CD8-positive, alpha-beta memory T cell (primary cell): ENCODE results near the gene SERGEF. TPM values are rescaled to one million over a fixed set of nuclear protein-coding genes. Genes with fewer than 3 reads are reported as not detected.

Source experiments
- CTCF ChIA-PET: fragments of 350-600 bp; sonication (Branson Sonifier 250); formaldehyde crosslinking; loops from one replicate; lab custom pipeline; 2021; ENCODE audit warnings: antibody characterized with exemption; lab: Charles Lee
- POLR2A ChIA-PET: fragments of 350-600 bp; sonication (Branson Sonifier 250); formaldehyde crosslinking; loops from one replicate; lab custom pipeline; 2021; ENCODE audit warnings: antibody characterized with exemption; lab: Charles Lee
- DNase-seq, 5 donors: peaks; one replicate each; pipeline versions ENCODE4 v3.0.0 to v3.0.0-alpha.2; 2020 to 2022; ENCODE audit warnings: mixed read lengths in 1 of 5
- H3K27ac ChIP-seq: one replicate; pipeline ENCODE4 v1.7.0; 2013; ENCODE audit warnings: low read depth, mild to moderate bottlenecking, low read length, moderate library complexity
- H3K27me3 ChIP-seq: 2 replicates; pipeline ENCODE4 v1.7.0; 2013; ENCODE audit warnings: low read length, mild to moderate bottlenecking; ENCODE audit not compliant: insufficient read depth, poor library complexity, severe bottlenecking
- H3K36me3 ChIP-seq: 2 replicates; pipeline ENCODE4 v1.7.0; 2013; ENCODE audit warnings: mild to moderate bottlenecking, low read length, moderate library complexity; ENCODE audit not compliant: insufficient read depth
- H3K4me1 ChIP-seq: 2 replicates; pipeline ENCODE4 v1.7.0; 2013; ENCODE audit warnings: mild to moderate bottlenecking, low read length, moderate library complexity; ENCODE audit not compliant: insufficient read depth
- H3K4me3 ChIP-seq: 2 replicates; pipeline ENCODE4 v1.7.0; 2013; ENCODE audit warnings: mild to moderate bottlenecking, low read length
- H3K9me3 ChIP-seq: 2 replicates; pipeline ENCODE4 v1.7.0; 2013; ENCODE audit warnings: mild to moderate bottlenecking, low read length
- H3K27ac Mint-ChIP-seq, 8 donors: one replicate each; pipeline ENCODE4 v1.8.0; 2020 to 2021; ENCODE audit warnings: mixed read lengths in 8 of 8, mild to moderate bottlenecking in 6 of 8, inconsistent platforms in 3 of 8, moderate library complexity in 3 of 8
- H3K27me3 Mint-ChIP-seq, 2 donors: one replicate each; pipeline ENCODE4 v1.8.0; 2020 to 2021; ENCODE audit warnings: mixed read lengths in 2 of 2, mild to moderate bottlenecking in 1 of 2, moderate library complexity in 1 of 2
- H3K36me3 Mint-ChIP-seq, 3 donors: one replicate each; pipeline ENCODE4 v1.8.0; 2020 to 2021; ENCODE audit warnings: mixed read lengths in 3 of 3, inconsistent platforms in 1 of 3, mild to moderate bottlenecking in 1 of 3
- H3K4me1 Mint-ChIP-seq, 3 donors: one replicate each; pipeline ENCODE4 v1.8.0; 2020 to 2021; ENCODE audit warnings: mixed read lengths in 3 of 3, inconsistent platforms in 1 of 3, mild to moderate bottlenecking in 1 of 3
- H3K4me3 Mint-ChIP-seq, 7 donors: one replicate each; pipeline ENCODE4 v1.8.0; 2020 to 2021; ENCODE audit warnings: mixed read lengths in 7 of 7, mild to moderate bottlenecking in 6 of 7, moderate library complexity in 4 of 7, inconsistent platforms in 2 of 7
- H3K9me3 Mint-ChIP-seq, 5 donors: one replicate each; pipeline ENCODE4 v1.8.0; 2020 to 2022; ENCODE audit warnings: mixed read lengths in 5 of 5, mild to moderate bottlenecking in 3 of 5, moderate library complexity in 2 of 5, inconsistent platforms in 1 of 5
- polyA plus RNA-seq: library from polyadenylated mRNA; unstranded; fragments of 300-500 nt; fragmentation: Illumina TruSeq; gene quantifications from one replicate; pipeline ENCODE4 v1.2.3, GENCODE V29; 2021
- total RNA-seq, 2 experiments: library from RNA; stranded (reverse); gene quantifications; one replicate each; pipeline ENCODE4 v1.2.3, GENCODE V29; 2021

SERGEF gene
- total and polyA plus RNA-seq, 3 experiments from 2014 or later: 30.0 to 69.3 (median 34.5) TPM

DNA sequence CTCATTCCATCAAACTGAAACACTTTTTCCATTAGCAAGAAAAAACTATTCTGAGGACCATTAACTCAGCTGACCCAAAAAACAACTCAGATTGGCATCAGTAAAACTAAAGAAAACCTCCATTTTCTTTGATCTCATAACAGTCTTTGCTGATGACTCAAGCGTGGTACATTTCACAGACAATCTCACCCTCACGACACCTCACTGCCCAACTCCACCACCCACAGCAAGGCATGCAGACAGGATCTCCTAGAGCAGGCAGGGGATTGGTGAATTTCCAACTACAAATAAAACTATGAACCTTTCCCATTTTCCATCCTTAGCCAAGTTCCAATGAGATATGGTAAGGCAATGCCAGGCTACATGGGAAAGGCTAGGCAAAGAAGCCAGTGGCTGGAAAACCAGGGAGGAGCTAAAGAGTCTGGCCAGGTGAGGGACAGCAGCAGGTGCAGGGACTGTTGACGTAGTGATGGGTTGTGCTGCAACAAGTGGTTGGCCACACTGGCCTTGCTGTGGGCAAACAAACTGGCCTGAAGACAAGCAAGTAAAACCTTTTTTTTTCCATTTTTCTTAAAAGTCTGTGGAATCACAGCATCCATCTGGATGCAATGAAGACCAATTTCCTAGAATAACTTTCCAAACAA, 97.2 kb downstream of the SERGEF start:
- Mint-ChIP-seq H3K27me3 (no peaks in the 10 kb centered on the region), H3K4me1 (no peaks in the 10 kb centered on the region), H3K4me3 (no peak overlapping the region), H3K9me3 (no peaks in the 10 kb centered on the region), H3K27ac (no peak overlapping the region), H3K36me3 (peaks cover 17 to 57% (median 27%) of the 10 kb centered on the region in 3 donors)
- Histone ChIP-seq H3K27ac (no peak overlapping the region), H3K4me1 (no peaks in the 10 kb centered on the region), H3K9me3 (no peaks in the 10 kb centered on the region), H3K4me3 (no peak overlapping the region), H3K27me3 (no peaks in the 10 kb centered on the region), H3K36me3 (peaks cover 3% of the 10 kb centered on the region)
- DNase-seq: no peak
- POLR2A ChIA-PET: no interaction called here
- CTCF ChIA-PET: no interaction called here

DNA sequence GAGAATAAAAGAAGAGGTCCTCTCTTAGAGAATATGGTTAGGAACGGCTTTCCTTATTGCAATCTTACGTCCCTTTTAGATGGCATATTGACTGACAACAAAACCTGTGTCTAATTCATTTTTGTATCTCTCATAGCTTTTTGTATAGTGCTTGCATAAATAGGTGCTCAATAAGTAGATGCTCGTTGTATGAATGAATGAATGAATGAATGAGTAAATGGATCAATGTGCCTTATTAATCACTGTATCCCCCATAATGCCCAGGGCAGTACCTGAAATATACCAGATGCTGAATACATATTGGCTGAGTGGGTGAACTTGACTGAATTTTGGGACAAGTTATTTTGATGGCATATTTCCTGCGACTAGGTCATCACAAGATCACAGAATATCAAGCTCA, 97.9 kb downstream of the SERGEF start:
- no peak overlapping the region for H3K27ac ChIP-seq
- CTCF ChIA-PET: no interaction called here
- no peaks in the 10 kb centered on the region for H3K27me3 ChIP-seq

DNA sequence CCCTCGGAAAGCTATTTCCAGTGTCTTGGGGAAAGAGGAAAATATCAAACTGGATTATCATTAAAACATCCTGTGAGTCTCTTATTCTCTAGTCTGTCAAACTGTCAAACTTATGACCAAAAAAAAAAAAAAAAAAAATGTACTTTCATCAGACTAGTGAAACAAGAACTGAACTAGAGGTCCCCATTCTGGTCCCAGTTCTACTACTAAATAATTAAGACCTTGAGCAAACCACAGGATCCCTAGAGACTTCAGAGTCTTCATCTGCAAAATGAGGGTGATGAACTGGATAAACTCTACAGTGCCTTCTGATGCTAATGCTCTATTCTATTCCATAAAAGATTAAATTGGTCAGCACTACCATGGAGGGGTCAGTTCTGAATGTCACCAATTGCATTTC, 105.8 kb downstream of the SERGEF start:
- H3K27ac ChIP-seq: no peak overlapping the region
- Mint-ChIP-seq H3K27ac (no peak overlapping the region), H3K4me3 (no peak overlapping the region), H3K36me3 (peaks cover 0 to 49% (median 15%) of the 10 kb centered on the region in 3 donors), H3K27me3 (no peaks in the 10 kb centered on the region), H3K9me3 (no peaks in the 10 kb centered on the region), H3K4me1 (peaks cover 0 to 10% (median 4%) of the 10 kb centered on the region in 3 donors)
- H3K9me3 ChIP-seq: no peaks in the 10 kb centered on the region
- H3K27me3 ChIP-seq: no peaks in the 10 kb centered on the region
- H3K4me1 ChIP-seq: no peaks in the 10 kb centered on the region
- H3K4me3 ChIP-seq: no peak overlapping the region
- POLR2A ChIA-PET: no interaction called here
- H3K36me3 ChIP-seq: no peaks in the 10 kb centered on the region
- DNase-seq: no peak
- CTCF ChIA-PET: no interaction called here

More for the DNA sequence above, 97.9 kb downstream of the SERGEF start:
- no peaks in the 10 kb centered on the region for H3K9me3 ChIP-seq
- Mint-ChIP-seq H3K27me3 (no peaks in the 10 kb centered on the region), H3K36me3 (peaks cover 17 to 54% (median 30%) of the 10 kb centered on the region in 3 donors), H3K4me3 (no peak overlapping the region), H3K9me3 (no peaks in the 10 kb centered on the region), H3K4me1 (no peaks in the 10 kb centered on the region), H3K27ac (no peak overlapping the region)
- DNase-seq: no peak
- no peak overlapping the region for H3K4me3 ChIP-seq
- POLR2A ChIA-PET: no interaction called here
- H3K4me1 ChIP-seq: no peaks in the 10 kb centered on the region
- no peaks in the 10 kb centered on the region for H3K36me3 ChIP-seq

DNA sequence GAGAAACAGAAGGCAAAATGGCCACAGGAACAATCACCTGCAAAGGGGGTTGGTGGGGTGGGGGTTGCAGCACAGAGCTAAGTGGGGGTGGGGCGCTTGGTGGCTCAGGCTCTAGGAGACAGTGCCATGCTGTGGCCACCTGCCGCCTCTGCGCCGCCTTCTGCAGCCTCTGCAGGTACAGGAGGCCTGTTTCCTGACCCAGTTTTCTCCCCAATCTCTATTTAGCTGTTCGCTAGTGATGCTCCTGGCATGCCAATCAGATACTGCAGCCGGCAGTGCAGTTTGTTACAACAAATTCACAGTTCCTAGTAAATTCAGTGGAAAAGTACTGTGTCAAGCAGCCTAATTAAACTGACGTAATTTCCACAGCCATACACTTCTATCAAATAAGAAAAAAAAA, 106.4 kb downstream of the SERGEF start:
- Mint-ChIP-seq H3K36me3 (peaks cover 0 to 49% (median 18%) of the 10 kb centered on the region in 3 donors), H3K4me1 (peaks cover 2 to 10% (median 4%) of the 10 kb centered on the region in 3 donors), H3K9me3 (no peaks in the 10 kb centered on the region), H3K27ac (no peak overlapping the region), H3K4me3 (no peak overlapping the region), H3K27me3 (no peaks in the 10 kb centered on the region)
- Histone ChIP-seq H3K4me1 (no peaks in the 10 kb centered on the region), H3K4me3 (no peak overlapping the region), H3K27ac (no peak overlapping the region), H3K27me3 (no peaks in the 10 kb centered on the region), H3K9me3 (no peaks in the 10 kb centered on the region), H3K36me3 (no peaks in the 10 kb centered on the region)
- ChIA-PET POLR2A (no interaction called here), CTCF (no interaction called here)
- DNase-seq: no peak

DNA sequence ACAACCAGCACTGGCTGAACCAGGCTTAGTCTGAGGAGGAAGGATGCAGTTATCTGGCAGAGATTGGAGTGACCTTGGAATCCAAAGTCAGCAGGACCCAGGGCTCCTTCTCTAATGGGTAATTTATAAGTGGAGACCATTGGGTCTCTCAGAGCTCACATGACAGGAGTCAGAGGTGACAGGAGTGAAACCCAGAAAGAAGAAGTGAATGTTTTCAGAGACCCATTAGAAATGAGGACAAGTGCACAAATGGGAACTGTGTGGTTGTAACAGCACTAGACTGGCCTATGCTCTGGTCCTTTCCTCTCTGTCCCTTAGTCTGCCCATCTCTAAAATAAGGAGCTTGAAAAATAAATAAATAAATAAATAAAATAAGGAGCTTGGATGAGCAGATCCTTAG, 107.4 kb downstream of the SERGEF start:
- Histone ChIP-seq H3K27ac (no peak overlapping the region), H3K4me3 (no peak overlapping the region), H3K36me3 (no peaks in the 10 kb centered on the region), H3K4me1 (no peaks in the 10 kb centered on the region), H3K9me3 (no peaks in the 10 kb centered on the region), H3K27me3 (no peaks in the 10 kb centered on the region)
- Mint-ChIP-seq H3K4me3 (no peak overlapping the region), H3K27ac (no peak overlapping the region), H3K27me3 (no peaks in the 10 kb centered on the region), H3K9me3 (no peaks in the 10 kb centered on the region), H3K36me3 (peaks cover 0 to 49% (median 20%) of the 10 kb centered on the region in 3 donors), H3K4me1 (peaks cover 6 to 10% (median 7%) of the 10 kb centered on the region in 3 donors)
- CTCF ChIA-PET: no interaction called here
- no peak for DNase-seq
- POLR2A ChIA-PET: no interaction called here

DNA sequence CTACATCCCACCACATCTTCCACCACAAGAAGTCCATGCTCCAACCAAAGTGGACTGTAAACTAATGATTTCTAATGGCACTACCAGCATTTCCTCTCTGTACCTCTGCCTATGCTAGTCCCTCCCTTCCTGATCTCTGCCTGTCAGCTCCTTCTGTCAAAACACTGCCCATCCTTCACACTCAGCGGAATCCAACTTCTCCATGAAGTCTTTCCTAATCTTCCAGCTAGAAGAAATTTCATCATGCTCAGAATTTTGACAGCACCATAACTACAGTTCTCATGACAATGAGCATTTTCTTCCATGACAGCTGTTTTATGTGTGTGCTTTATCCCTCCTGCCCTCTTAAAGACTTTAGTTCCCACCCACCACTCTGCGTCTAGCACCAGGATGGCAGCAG, 111.4 kb downstream of the SERGEF start:
- no peak overlapping the region for H3K27ac ChIP-seq
- POLR2A ChIA-PET: no interaction called here
- CTCF ChIA-PET: no interaction called here
- Mint-ChIP-seq H3K9me3 (no peaks in the 10 kb centered on the region), H3K4me1 (peaks cover 7 to 10% (median 10%) of the 10 kb centered on the region in 3 donors), H3K4me3 (no peak overlapping the region), H3K27me3 (no peaks in the 10 kb centered on the region), H3K27ac (peak overlapping the region in 2 of 8 donors; percentile 2 to 32), H3K36me3 (peaks cover 0 to 35% (median 13%) of the 10 kb centered on the region in 3 donors)
- H3K4me3 ChIP-seq: no peak overlapping the region
- no peaks in the 10 kb centered on the region for H3K4me1 ChIP-seq
- no peaks in the 10 kb centered on the region for H3K36me3 ChIP-seq
- no peak for DNase-seq
- no peaks in the 10 kb centered on the region for H3K9me3 ChIP-seq
- no peaks in the 10 kb centered on the region for H3K27me3 ChIP-seq

DNA sequence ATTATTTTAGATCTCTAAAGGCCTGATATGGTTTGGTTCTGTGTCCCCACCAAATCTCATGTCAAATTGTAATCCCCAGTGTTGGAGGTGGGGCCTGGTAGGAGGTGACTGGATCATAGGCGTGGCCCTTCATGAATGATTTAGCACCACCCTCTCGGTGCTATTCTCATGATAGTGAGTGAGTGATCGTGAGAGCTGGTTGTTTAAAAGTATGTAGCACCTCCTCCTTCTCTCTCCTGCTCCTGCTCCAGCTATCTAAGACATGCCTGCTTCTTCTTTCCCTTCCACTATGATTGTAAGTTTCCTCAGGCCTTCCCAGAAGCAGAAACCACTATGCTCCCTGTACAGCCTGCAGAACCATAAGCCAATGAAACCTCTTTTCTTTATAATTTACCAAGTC, 114.1 kb downstream of the SERGEF start:
- Mint-ChIP-seq H3K36me3 (peaks cover 0 to 41% (median 9%) of the 10 kb centered on the region in 3 donors), H3K4me3 (no peak overlapping the region), H3K27ac (no peak overlapping the region), H3K27me3 (no peaks in the 10 kb centered on the region), H3K4me1 (peaks cover 6 to 10% (median 7%) of the 10 kb centered on the region in 3 donors), H3K9me3 (no peaks in the 10 kb centered on the region)
- Histone ChIP-seq H3K27ac (no peak overlapping the region), H3K4me1 (no peaks in the 10 kb centered on the region), H3K4me3 (no peak overlapping the region), H3K9me3 (no peaks in the 10 kb centered on the region), H3K27me3 (no peaks in the 10 kb centered on the region), H3K36me3 (no peaks in the 10 kb centered on the region)
- POLR2A ChIA-PET: no interaction called here
- CTCF ChIA-PET: no interaction called here
- DNase-seq: no peak

DNA sequence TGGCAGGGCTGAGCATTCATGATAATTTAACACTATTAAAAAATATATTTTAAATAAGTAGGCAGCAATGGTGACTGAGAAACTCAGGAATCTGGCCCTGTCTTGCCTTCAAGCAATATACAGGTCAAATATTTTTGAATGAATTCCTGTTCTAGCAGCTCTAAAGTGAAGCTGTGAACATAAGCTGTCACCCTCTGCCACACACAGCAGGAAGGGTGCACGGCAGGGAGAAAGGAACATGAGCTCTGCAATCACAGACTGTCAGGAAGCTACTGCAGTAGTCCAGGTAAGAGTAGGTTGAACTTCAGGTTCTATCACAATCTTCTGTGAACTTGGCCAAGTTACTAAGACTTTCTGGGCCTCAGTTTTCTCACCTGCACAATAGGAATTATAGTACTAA, 114.8 kb downstream of the SERGEF start:
- Histone ChIP-seq H3K27ac (no peak overlapping the region), H3K4me3 (no peak overlapping the region), H3K9me3 (no peaks in the 10 kb centered on the region), H3K27me3 (no peaks in the 10 kb centered on the region), H3K4me1 (no peaks in the 10 kb centered on the region), H3K36me3 (no peaks in the 10 kb centered on the region)
- DNase-seq: no peak
- no peaks in the 10 kb centered on the region for H3K27me3 Mint-ChIP-seq
- H3K27ac Mint-ChIP-seq: peak overlapping the region in 1 of 8 donors; percentile 3
- peaks cover 1 to 10% (median 7%) of the 10 kb centered on the region in 3 donors for H3K4me1 Mint-ChIP-seq
- POLR2A ChIA-PET: no interaction called here
- H3K36me3 Mint-ChIP-seq: peaks cover 0 to 42% (median 9%) of the 10 kb centered on the region in 3 donors
- H3K9me3 Mint-ChIP-seq: no peaks in the 10 kb centered on the region
- no peak overlapping the region for H3K4me3 Mint-ChIP-seq
- CTCF ChIA-PET: no interaction called here
